ENCODE measurements around the gene ACSS2. TPM values are rescaled to one million over a fixed set of nuclear protein-coding genes. Genes with fewer than 3 reads are reported as not detected.

The ACSS2 gene
- total and polyA plus RNA-seq, 8 donors = 12.2 to 42.5 (median 21.3) TPM

GRCh38 chr20:34925341-34925740, 48.9 kb downstream of the ACSS2 start:
- H3K36me3 ChIP-seq = peaks cover 0 to 18% (median 0%) of the 10 kb centered on the region in 3 donors
- 89 to 96% methylated on average over 3 of the region's 3 CpGs for WGBS, 2 donors
- no peak for TF ChIP-seq CTCF (IDR thresholded peaks at IDR 0.05)
- no peaks in the 10 kb centered on the region for H3K27me3 ChIP-seq
- H3K27ac ChIP-seq = no peak overlapping the region
- DNase-seq (no peak), ATAC-seq (no peak), FAIRE-seq (no peak)
- H3K4me1 ChIP-seq = peaks cover 0 to 3% (median 0%) of the 10 kb centered on the region in 3 donors
- no peaks in the 10 kb centered on the region for H3K9me3 ChIP-seq
- no peak overlapping the region for H3K4me3 ChIP-seq
- intact Hi-C loops (cut with DNase I) = no loop called here

- intact Hi-C loops (cut with DNase I) = no loop called here
- H3K27ac ChIP-seq = no peak overlapping the region
- no peaks in the 10 kb centered on the region for H3K27me3 ChIP-seq
- peaks cover 0 to 3% (median 0%) of the 10 kb centered on the region in 3 donors for H3K4me1 ChIP-seq
- no peak for TF ChIP-seq CTCF (IDR thresholded peaks at IDR 0.05)
- 88 to 90% methylated on average over 1 of the region's 1 CpG for WGBS, 2 donors
- FAIRE-seq (no peak), ATAC-seq (no peak), DNase-seq (no peak)
- H3K9me3 ChIP-seq = no peaks in the 10 kb centered on the region
- H3K4me3 ChIP-seq = no peak overlapping the region
- peaks cover 0 to 18% (median 0%) of the 10 kb centered on the region in 3 donors for H3K36me3 ChIP-seq
Measured at GRCh38 chr20:34925981-34926380, 49.6 kb downstream of the ACSS2 start.

- Histone ChIP-seq H3K9me3 (no peaks in the 10 kb centered on the region), H3K27ac (no peak overlapping the region), H3K4me1 (peaks cover 0 to 3% (median 0%) of the 10 kb centered on the region in 3 donors), H3K27me3 (no peaks in the 10 kb centered on the region), H3K36me3 (peaks cover 0 to 18% (median 0%) of the 10 kb centered on the region in 3 donors), H3K4me3 (no peak overlapping the region)
- WGBS, 2 donors = 98 to 100% methylated on average over 1 of the region's 1 CpG
- no peak for TF ChIP-seq CTCF (IDR thresholded peaks at IDR 0.05)
- no peak for ATAC-seq
- intact Hi-C loops (cut with DNase I) = no loop called here
- no peak for FAIRE-seq
- no peak for DNase-seq
Measured at GRCh38 chr20:34926581-34926980, 50.2 kb downstream of the ACSS2 start.

- TF ChIP-seq CTCF (IDR thresholded peaks at IDR 0.05) = no peak
- no peak overlapping the region for H3K27ac ChIP-seq
- FAIRE-seq (no peak), ATAC-seq (no peak), DNase-seq (no peak)
- no peaks in the 10 kb centered on the region for H3K9me3 ChIP-seq
- peaks cover 0 to 3% (median 0%) of the 10 kb centered on the region in 3 donors for H3K4me1 ChIP-seq
- peaks cover 0 to 18% (median 0%) of the 10 kb centered on the region in 3 donors for H3K36me3 ChIP-seq
- intact Hi-C loops (cut with DNase I) = no loop called here
- no peak overlapping the region for H3K4me3 ChIP-seq
- 94 to 97% methylated on average over 1 of the region's 1 CpG for WGBS, 2 donors
- no peaks in the 10 kb centered on the region for H3K27me3 ChIP-seq
Measured at GRCh38 chr20:34927736-34928135, 51.3 kb downstream of the ACSS2 start.

DNA sequence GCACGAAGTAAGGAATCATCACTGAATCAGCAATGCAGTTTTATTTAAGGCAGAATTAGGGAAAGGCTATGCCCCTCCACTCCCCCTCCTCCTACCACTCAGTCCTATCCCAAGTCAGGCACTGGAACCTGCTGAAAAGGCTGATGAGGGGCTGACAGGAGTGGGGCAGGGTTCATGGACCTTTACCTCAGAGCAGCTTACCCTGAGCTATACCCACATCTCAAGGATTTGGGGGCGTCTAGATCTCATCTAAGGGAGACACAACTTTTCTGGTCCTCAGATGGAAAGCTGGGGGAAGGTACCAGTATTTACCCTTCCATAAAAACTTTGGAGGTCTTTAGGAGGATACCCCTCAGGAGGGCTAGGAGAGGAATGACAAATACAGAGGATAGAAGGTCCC, 52.0 kb downstream of the ACSS2 start:
- Histone ChIP-seq H3K4me3 (no peak overlapping the region), H3K36me3 (peaks cover 0 to 18% (median 0%) of the 10 kb centered on the region in 3 donors), H3K4me1 (no peaks in the 10 kb centered on the region), H3K27ac (no peak overlapping the region), H3K27me3 (no peaks in the 10 kb centered on the region), H3K9me3 (no peaks in the 10 kb centered on the region)
- FAIRE-seq (no peak), ATAC-seq (no peak), DNase-seq (no peak)
- intact Hi-C loops (cut with DNase I) = no loop called here
- WGBS, 2 donors = 86 to 94% methylated on average over 2 of the region's 2 CpGs
- TF ChIP-seq CTCF (IDR thresholded peaks at IDR 0.05) = no peak
